GM23338 (cell line): ENCODE measurements around the gene TTC21B. TPM values are rescaled to one million over a fixed set of nuclear protein-coding genes. Genes with fewer than 3 reads are reported as not detected.
A peak's percentile ranks its signal among the peaks of the same experiment; 100 is the strongest.

Experiments
- ATAC-seq: fragments of 200-7000 bp; cut with Tn5 transposase; 3 replicates; pipeline ENCODE4 v1.9.1; 2020
- DNase-seq: peaks from one replicate; pipeline ENCODE4 v3.0.0-alpha.2; 2015; ENCODE audit warnings: low spot score
- H2AFZ ChIP-seq: fragments of 200-600 bp; sonication (generic); 2 replicates; pipeline ENCODE4 v1.8.0; 2016; ENCODE audit warnings: antibody characterized with exemption, mild to moderate bottlenecking, moderate library complexity
- H3F3A ChIP-seq: fragments of 200-600 bp; sonication (generic); replicated peaks from 2 replicates; pipeline ENCODE4 v1.8.0; 2017; ENCODE audit warnings: antibody characterized with exemption, mixed run types, low read depth
- H3K27ac ChIP-seq: fragments of 200-600 bp; sonication (generic); 2 replicates; pipeline ENCODE4 v1.6.1; 2016; ENCODE audit warnings: low read depth
- H3K27me3 ChIP-seq: fragments of 200-600 bp; sonication (generic); 2 replicates; pipeline ENCODE4 v1.8.0; 2016; ENCODE audit warnings: mild to moderate bottlenecking, mixed run types, moderate library complexity; ENCODE audit not compliant: insufficient read depth
- H3K36me3 ChIP-seq: fragments of 200-600 bp; sonication (generic); 2 replicates; pipeline ENCODE4 v1.8.0; 2016; ENCODE audit warnings: mild to moderate bottlenecking; ENCODE audit not compliant: insufficient read depth
- H3K4me1 ChIP-seq: fragments of 200-600 bp; sonication (generic); 2 replicates; pipeline ENCODE4 v1.8.0; 2016; ENCODE audit warnings: mild to moderate bottlenecking, moderate library complexity; ENCODE audit not compliant: insufficient read depth
- H3K4me2 ChIP-seq: fragments of 200-600 bp; sonication (generic); 2 replicates; pipeline ENCODE4 v1.7.1; 2017; ENCODE audit warnings: mixed run types
- H3K4me3 ChIP-seq: fragments of 200-600 bp; sonication (generic); 2 replicates; pipeline ENCODE4 v1.6.1; 2016; ENCODE audit warnings: mixed run types
- H3K79me2 ChIP-seq: fragments of 200-600 bp; sonication (generic); replicated peaks from 2 replicates; pipeline ENCODE4 v1.8.0; 2017; ENCODE audit warnings: mild to moderate bottlenecking; ENCODE audit not compliant: insufficient read depth
- H3K9me2 ChIP-seq: fragments of 200-600 bp; sonication (generic); 2 replicates; pipeline ENCODE4 v1.8.0; 2017; ENCODE audit not compliant: insufficient read depth
- H4K20me1 ChIP-seq: fragments of 200-600 bp; sonication (generic); replicated peaks from 2 replicates; pipeline ENCODE4 v1.8.0; 2017; ENCODE audit warnings: mild to moderate bottlenecking; ENCODE audit not compliant: insufficient read depth
- H3K27ac Mint-ChIP-seq: 2 replicates; pipeline ENCODE4 v1.8.0; 2020; ENCODE audit warnings: inconsistent platforms, mild to moderate bottlenecking, moderate library complexity, mixed read lengths
- H3K27me3 Mint-ChIP-seq: 3 replicates; pipeline ENCODE4 v1.8.0; 2022; ENCODE audit warnings: low read depth, mild to moderate bottlenecking, moderate library complexity, mixed read lengths, inconsistent platforms; ENCODE audit not compliant: insufficient read depth, poor library complexity
- H3K36me3 Mint-ChIP-seq: 3 replicates; pipeline ENCODE4 v1.8.0; 2021; ENCODE audit warnings: low read depth, mild to moderate bottlenecking, inconsistent platforms, moderate library complexity, mixed read lengths
- H3K4me1 Mint-ChIP-seq: 3 replicates; pipeline ENCODE4 v1.8.0; 2020; ENCODE audit warnings: mild to moderate bottlenecking, inconsistent platforms, mixed read lengths
- H3K4me3 Mint-ChIP-seq: 3 replicates; pipeline ENCODE4 v1.8.0; 2021; ENCODE audit warnings: moderate library complexity, mild to moderate bottlenecking, inconsistent platforms, mixed read lengths
- H3K9me3 Mint-ChIP-seq: 3 replicates; pipeline ENCODE4 v1.8.0; 2020; ENCODE audit warnings: moderate library complexity, mild to moderate bottlenecking, inconsistent platforms, mixed read lengths
- CREB1 ChIP-seq: fragments of 250-450 bp; sonication (Bioruptor Pico); IDR thresholded peaks from 2 replicates; pipeline ENCODE4 v1.5.0; 2020; ENCODE audit warnings: low read depth, mild to moderate bottlenecking, moderate library complexity
- EZH2 ChIP-seq: fragments of 200-600 bp; sonication (generic); IDR thresholded peaks from one replicate; pipeline ENCODE4 v1.8.0; 2017; ENCODE audit warnings: antibody characterized with exemption, mild to moderate bottlenecking, low read depth; ENCODE audit not compliant: unreplicated experiment
- EZH2phosphoT487 ChIP-seq: fragments of 200-600 bp; sonication (generic); IDR thresholded peaks from one replicate; pipeline ENCODE4 v1.8.1; 2018; ENCODE audit warnings: antibody characterized with exemption; ENCODE audit not compliant: unreplicated experiment
- JUNB ChIP-seq: IDR thresholded peaks from one replicate; pipeline ENCODE4 v1.6.1; 2016; ENCODE audit warnings: antibody characterized with exemption; ENCODE audit not compliant: unreplicated experiment
- NANOG ChIP-seq: IDR thresholded peaks from 2 replicates; pipeline ENCODE4 v1.6.1; 2016; ENCODE audit warnings: antibody characterized with exemption, borderline replicate concordance
- POLR2AphosphoS5 ChIP-seq: IDR thresholded peaks from 2 replicates; pipeline ENCODE4 v1.6.1; 2016; ENCODE audit warnings: antibody characterized with exemption, low read depth
- STAT1 ChIP-seq: IDR thresholded peaks from one replicate; pipeline ENCODE4 v1.6.1; 2016; ENCODE audit warnings: antibody characterized with exemption; ENCODE audit not compliant: unreplicated experiment
- ZNF114 ChIP-seq: fragments of 250-450 bp; sonication (Bioruptor Pico); IDR thresholded peaks from 2 replicates; pipeline ENCODE4 v1.5.0; 2020; ENCODE audit warnings: mild to moderate bottlenecking, moderate library complexity
- ZNF331 ChIP-seq: fragments of 250-450 bp; sonication (Bioruptor Pico); IDR thresholded peaks from 2 replicates; pipeline ENCODE4 v1.5.0; 2020; ENCODE audit warnings: low read depth, mild to moderate bottlenecking, moderate library complexity
- polyA plus RNA-seq: library from polyadenylated mRNA; unstranded; fragments of >200 nt; fragmentation: Nextera tagmentation; extraction: Ambion mirVana; gene quantifications from 2 replicates; pipeline ENCODE4 v1.2.1, GENCODE V29; 2016
- total RNA-seq: library from RNA; depleted of rRNA; stranded (reverse); fragments of >200 nt; shearing (Covaris generic); gene quantifications from 2 replicates; pipeline ENCODE4 v1.2.3, GENCODE V29; 2014
- TF ChIP-seq, protein P1 (sequence below): fragments of 250-450 bp; sonication (Bioruptor Pico); IDR thresholded peaks from 2 replicates; pipeline ENCODE4 v1.5.0; 2020; ENCODE audit warnings: mild to moderate bottlenecking, moderate library complexity
- TF ChIP-seq, protein P2 (sequence below): IDR thresholded peaks from 2 replicates; pipeline ENCODE4 v1.6.1; 2016; ENCODE audit warnings: antibody characterized with exemption
- TF ChIP-seq, protein P3 (sequence below): IDR thresholded peaks from one replicate; pipeline ENCODE4 v1.6.1; 2018; ENCODE audit warnings: antibody characterized with exemption; ENCODE audit not compliant: unreplicated experiment
- TF ChIP-seq, protein P4 (sequence below), 2 experiments: fragments of 200-600 bp in 1 of 2; sonication (generic) in 1 of 2; conservative IDR thresholded peaks; 2 replicates each; pipeline versions ENCODE4 v1.5.1 to v1.6.1; 2016 to 2017; ENCODE audit warnings: antibody characterized with exemption in 2 of 2, low read depth in 2 of 2, mild to moderate bottlenecking in 2 of 2, moderate library complexity in 1 of 2

Gene TTC21B
- total and polyA plus RNA-seq, 2 experiments from 2014 or later, result 10.1 to 32.8 TPM

DNA sequence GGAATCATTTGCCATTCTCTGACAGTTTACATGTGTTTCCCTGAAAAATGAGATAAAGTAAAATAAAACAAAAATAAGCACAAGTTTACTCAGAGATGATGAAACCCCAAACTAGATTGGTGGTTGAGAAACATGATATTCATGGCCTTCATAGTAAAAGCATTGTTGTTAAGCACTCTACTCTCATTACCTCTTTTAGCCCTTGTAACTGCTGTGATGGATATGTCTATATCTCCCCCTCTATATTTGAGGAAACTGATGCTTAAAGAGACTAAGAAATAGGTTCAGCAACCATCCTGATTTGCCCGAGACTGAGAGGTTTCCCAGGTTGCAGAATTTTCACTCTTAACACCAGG, 125.7 kb downstream of the TTC21B start:
- no peaks in the 10 kb centered on the region for H3K9me3 Mint-ChIP-seq
- H3K4me2 ChIP-seq, result no peak overlapping the region
- no peaks in the 10 kb centered on the region for H3K79me2 ChIP-seq
- H3K4me3 ChIP-seq, result no peak overlapping the region
- H3K27ac ChIP-seq, result no peak overlapping the region
- H3K4me1 ChIP-seq, result no peaks in the 10 kb centered on the region
- H3K36me3 Mint-ChIP-seq, result no peaks in the 10 kb centered on the region
- no peaks in the 10 kb centered on the region; the same call in 2 of the 3 replicates for H3K4me1 Mint-ChIP-seq
- TF ChIP-seq, protein P1, sequence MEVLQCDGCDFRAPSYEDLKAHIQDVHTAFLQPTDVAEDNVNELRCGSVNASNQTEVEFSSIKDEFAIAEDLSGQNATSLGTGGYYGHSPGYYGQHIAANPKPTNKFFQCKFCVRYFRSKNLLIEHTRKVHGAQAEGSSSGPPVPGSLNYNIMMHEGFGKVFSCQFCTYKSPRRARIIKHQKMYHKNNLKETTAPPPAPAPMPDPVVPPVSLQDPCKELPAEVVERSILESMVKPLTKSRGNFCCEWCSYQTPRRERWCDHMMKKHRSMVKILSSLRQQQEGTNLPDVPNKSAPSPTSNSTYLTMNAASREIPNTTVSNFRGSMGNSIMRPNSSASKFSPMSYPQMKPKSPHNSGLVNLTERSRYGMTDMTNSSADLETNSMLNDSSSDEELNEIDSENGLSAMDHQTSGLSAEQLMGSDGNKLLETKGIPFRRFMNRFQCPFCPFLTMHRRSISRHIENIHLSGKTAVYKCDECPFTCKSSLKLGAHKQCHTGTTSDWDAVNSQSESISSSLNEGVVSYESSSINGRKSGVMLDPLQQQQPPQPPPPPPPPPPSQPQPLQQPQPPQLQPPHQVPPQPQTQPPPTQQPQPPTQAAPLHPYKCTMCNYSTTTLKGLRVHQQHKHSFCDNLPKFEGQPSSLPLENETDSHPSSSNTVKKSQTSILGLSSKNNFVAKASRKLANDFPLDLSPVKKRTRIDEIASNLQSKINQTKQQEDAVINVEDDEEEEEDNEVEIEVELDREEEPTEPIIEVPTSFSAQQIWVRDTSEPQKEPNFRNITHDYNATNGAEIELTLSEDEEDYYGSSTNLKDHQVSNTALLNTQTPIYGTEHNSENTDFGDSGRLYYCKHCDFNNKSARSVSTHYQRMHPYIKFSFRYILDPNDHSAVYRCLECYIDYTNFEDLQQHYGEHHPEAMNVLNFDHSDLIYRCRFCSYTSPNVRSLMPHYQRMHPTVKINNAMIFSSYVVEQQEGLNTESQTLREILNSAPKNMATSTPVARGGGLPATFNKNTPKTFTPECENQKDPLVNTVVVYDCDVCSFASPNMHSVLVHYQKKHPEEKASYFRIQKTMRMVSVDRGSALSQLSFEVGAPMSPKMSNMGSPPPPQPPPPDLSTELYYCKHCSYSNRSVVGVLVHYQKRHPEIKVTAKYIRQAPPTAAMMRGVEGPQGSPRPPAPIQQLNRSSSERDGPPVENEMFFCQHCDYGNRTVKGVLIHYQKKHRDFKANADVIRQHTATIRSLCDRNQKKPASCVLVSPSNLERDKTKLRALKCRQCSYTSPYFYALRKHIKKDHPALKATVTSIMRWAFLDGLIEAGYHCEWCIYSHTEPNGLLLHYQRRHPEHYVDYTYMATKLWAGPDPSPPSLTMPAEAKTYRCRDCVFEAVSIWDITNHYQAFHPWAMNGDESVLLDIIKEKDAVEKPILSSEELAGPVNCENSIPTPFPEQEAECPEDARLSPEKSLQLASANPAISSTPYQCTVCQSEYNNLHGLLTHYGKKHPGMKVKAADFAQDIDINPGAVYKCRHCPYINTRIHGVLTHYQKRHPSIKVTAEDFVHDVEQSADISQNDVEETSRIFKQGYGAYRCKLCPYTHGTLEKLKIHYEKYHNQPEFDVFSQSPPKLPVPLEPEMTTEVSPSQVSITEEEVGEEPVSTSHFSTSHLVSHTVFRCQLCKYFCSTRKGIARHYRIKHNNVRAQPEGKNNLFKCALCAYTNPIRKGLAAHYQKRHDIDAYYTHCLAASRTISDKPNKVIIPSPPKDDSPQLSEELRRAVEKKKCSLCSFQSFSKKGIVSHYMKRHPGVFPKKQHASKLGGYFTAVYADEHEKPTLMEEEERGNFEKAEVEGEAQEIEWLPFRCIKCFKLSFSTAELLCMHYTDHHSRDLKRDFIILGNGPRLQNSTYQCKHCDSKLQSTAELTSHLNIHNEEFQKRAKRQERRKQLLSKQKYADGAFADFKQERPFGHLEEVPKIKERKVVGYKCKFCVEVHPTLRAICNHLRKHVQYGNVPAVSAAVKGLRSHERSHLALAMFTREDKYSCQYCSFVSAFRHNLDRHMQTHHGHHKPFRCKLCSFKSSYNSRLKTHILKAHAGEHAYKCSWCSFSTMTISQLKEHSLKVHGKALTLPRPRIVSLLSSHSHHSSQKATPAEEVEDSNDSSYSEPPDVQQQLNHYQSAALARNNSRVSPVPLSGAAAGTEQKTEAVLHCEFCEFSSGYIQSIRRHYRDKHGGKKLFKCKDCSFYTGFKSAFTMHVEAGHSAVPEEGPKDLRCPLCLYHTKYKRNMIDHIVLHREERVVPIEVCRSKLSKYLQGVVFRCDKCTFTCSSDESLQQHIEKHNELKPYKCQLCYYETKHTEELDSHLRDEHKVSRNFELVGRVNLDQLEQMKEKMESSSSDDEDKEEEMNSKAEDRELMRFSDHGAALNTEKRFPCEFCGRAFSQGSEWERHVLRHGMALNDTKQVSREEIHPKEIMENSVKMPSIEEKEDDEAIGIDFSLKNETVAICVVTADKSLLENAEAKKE (CRISPR knock-in tag), result no peak
- TF ChIP-seq, protein P2, sequence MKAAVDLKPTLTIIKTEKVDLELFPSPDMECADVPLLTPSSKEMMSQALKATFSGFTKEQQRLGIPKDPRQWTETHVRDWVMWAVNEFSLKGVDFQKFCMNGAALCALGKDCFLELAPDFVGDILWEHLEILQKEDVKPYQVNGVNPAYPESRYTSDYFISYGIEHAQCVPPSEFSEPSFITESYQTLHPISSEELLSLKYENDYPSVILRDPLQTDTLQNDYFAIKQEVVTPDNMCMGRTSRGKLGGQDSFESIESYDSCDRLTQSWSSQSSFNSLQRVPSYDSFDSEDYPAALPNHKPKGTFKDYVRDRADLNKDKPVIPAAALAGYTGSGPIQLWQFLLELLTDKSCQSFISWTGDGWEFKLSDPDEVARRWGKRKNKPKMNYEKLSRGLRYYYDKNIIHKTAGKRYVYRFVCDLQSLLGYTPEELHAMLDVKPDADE, result no peak
- TF ChIP-seq NANOG (no peak), STAT1 (no peak), CREB1 (CRISPR knock-in tag) (no peak), EZH2 (no peak), ZNF331 (CRISPR knock-in tag) (no peak), ZNF114 (CRISPR knock-in tag) (no peak), EZH2phosphoT487 (no peak), JUNB (no peak), POLR2AphosphoS5 (no peak)
- TF ChIP-seq, protein P3, sequence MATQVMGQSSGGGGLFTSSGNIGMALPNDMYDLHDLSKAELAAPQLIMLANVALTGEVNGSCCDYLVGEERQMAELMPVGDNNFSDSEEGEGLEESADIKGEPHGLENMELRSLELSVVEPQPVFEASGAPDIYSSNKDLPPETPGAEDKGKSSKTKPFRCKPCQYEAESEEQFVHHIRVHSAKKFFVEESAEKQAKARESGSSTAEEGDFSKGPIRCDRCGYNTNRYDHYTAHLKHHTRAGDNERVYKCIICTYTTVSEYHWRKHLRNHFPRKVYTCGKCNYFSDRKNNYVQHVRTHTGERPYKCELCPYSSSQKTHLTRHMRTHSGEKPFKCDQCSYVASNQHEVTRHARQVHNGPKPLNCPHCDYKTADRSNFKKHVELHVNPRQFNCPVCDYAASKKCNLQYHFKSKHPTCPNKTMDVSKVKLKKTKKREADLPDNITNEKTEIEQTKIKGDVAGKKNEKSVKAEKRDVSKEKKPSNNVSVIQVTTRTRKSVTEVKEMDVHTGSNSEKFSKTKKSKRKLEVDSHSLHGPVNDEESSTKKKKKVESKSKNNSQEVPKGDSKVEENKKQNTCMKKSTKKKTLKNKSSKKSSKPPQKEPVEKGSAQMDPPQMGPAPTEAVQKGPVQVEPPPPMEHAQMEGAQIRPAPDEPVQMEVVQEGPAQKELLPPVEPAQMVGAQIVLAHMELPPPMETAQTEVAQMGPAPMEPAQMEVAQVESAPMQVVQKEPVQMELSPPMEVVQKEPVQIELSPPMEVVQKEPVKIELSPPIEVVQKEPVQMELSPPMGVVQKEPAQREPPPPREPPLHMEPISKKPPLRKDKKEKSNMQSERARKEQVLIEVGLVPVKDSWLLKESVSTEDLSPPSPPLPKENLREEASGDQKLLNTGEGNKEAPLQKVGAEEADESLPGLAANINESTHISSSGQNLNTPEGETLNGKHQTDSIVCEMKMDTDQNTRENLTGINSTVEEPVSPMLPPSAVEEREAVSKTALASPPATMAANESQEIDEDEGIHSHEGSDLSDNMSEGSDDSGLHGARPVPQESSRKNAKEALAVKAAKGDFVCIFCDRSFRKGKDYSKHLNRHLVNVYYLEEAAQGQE, result no peak
- TF ChIP-seq, protein P4, sequence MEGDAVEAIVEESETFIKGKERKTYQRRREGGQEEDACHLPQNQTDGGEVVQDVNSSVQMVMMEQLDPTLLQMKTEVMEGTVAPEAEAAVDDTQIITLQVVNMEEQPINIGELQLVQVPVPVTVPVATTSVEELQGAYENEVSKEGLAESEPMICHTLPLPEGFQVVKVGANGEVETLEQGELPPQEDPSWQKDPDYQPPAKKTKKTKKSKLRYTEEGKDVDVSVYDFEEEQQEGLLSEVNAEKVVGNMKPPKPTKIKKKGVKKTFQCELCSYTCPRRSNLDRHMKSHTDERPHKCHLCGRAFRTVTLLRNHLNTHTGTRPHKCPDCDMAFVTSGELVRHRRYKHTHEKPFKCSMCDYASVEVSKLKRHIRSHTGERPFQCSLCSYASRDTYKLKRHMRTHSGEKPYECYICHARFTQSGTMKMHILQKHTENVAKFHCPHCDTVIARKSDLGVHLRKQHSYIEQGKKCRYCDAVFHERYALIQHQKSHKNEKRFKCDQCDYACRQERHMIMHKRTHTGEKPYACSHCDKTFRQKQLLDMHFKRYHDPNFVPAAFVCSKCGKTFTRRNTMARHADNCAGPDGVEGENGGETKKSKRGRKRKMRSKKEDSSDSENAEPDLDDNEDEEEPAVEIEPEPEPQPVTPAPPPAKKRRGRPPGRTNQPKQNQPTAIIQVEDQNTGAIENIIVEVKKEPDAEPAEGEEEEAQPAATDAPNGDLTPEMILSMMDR (conservative IDR thresholded peaks at IDR 0.05; ENCODE audit: low read depth in 2 of 2), result no peak
- H3K27ac Mint-ChIP-seq, result no peak overlapping the region
- H3K27me3 Mint-ChIP-seq, result no peaks in the 10 kb centered on the region
- H2AFZ ChIP-seq, result 0 out of 2 replicates have a peak overlapping the region, but pooled peaks have one; percentile 60
- DNase-seq, result no peak
- no peaks in the 10 kb centered on the region for H3F3A ChIP-seq
- H3K4me3 Mint-ChIP-seq, result no peak overlapping the region
- H3K9me2 ChIP-seq, result peaks cover 7% of the 10 kb centered on the region
- no peaks in the 10 kb centered on the region for H3K36me3 ChIP-seq
- no peak for ATAC-seq
- no peaks in the 10 kb centered on the region for H4K20me1 ChIP-seq
- H3K27me3 ChIP-seq, result no peaks in the 10 kb centered on the region
